Ishikawa (cell line): ENCODE results near the gene RBFOX1.

Experiments
- EGR1 ChIP-seq: IDR thresholded peaks from 2 replicates; pipeline ENCODE4 v1.6.1; 2012
- MAX ChIP-seq: IDR thresholded peaks from 2 replicates; pipeline ENCODE4 v1.6.1; 2012
- NFIC ChIP-seq: IDR thresholded peaks from 2 replicates; pipeline ENCODE4 v1.6.1; 2012
- RAD21 ChIP-seq: IDR thresholded peaks from 2 replicates; pipeline ENCODE4 v1.6.1; 2012; ENCODE audit warnings: low read depth
- REST ChIP-seq: IDR thresholded peaks from 2 replicates; pipeline ENCODE4 v1.6.1; 2012; ENCODE audit warnings: low read depth, mild to moderate bottlenecking
- TAF1 ChIP-seq: IDR thresholded peaks from 2 replicates; pipeline ENCODE4 v1.6.1; 2012; ENCODE audit warnings: low read depth, mild to moderate bottlenecking
- TCF12 ChIP-seq: IDR thresholded peaks from 2 replicates; pipeline ENCODE4 v1.6.1; 2012; ENCODE audit warnings: low read depth
- TEAD4 ChIP-seq: IDR thresholded peaks from 2 replicates; pipeline ENCODE4 v1.6.1; 2012

GRCh38 chr16:7449306-7449705 is 116.7 kb downstream of the RBFOX1 start:
- TF ChIP-seq TAF1 (no peak), TEAD4 (no peak), REST (no peak), NFIC (no peak), EGR1 (no peak), TCF12 (no peak), RAD21 (no peak), MAX (no peak)
